ENCODE results near the gene MAP3K19.
"Not testable (repeated sequence)": the region's sequence is repeated elsewhere in the genome, so short reads cannot be mapped to it uniquely, and the experiment has no call there.

The MAP3K19 gene

GRCh38 chr2:134982603-134983002 is 64.6 kb downstream of the MAP3K19 start:
- Histone ChIP-seq H3K27ac (ENCODE audit: low read length) (no peak overlapping the region), H3K36me3 (ENCODE audit: control insufficient read depth, insufficient read depth, low read length) (no peaks in the 10 kb centered on the region), H3K27me3 (ENCODE audit: control insufficient read depth, insufficient read depth, low read length) (no peaks in the 10 kb centered on the region), H3K4me1 (ENCODE audit: control insufficient read depth, insufficient read depth, low read length) (no peaks in the 10 kb centered on the region), H3K9me3 (ENCODE audit: control insufficient read depth, insufficient read depth, low read length) (no peaks in the 10 kb centered on the region), H3K4me3 (ENCODE audit: low read length) (no peak overlapping the region)
- WGBS (ENCODE audit: insufficient coverage, insufficient read length), result no CpG with 5 or more reads among the region's 1 CpG
- no peak for DNase-seq (ENCODE audit: low read depth, low spot score)

- H3K4me3 ChIP-seq (ENCODE audit: low read length), result no peak overlapping the region
- H3K4me1 ChIP-seq (ENCODE audit: control insufficient read depth, insufficient read depth, low read length), result no peaks in the 10 kb centered on the region
- no peaks in the 10 kb centered on the region for H3K36me3 ChIP-seq (ENCODE audit: control insufficient read depth, insufficient read depth, low read length)
- H3K9me3 ChIP-seq (ENCODE audit: control insufficient read depth, insufficient read depth, low read length), result no peaks in the 10 kb centered on the region
- no peak overlapping the region for H3K27ac ChIP-seq (ENCODE audit: low read length)
- no peak for DNase-seq (ENCODE audit: low read depth, low spot score)
- H3K27me3 ChIP-seq (ENCODE audit: control insufficient read depth, insufficient read depth, low read length), result no peaks in the 10 kb centered on the region
- no CpG with 5 or more reads among the region's 7 CpGs for WGBS (ENCODE audit: insufficient coverage, insufficient read length)
Observed at GRCh38 chr2:134980639-134981038, 66.6 kb downstream of the MAP3K19 start.

GRCh38 chr2:134979221-134979620 is 68.0 kb downstream of the MAP3K19 start:
- Histone ChIP-seq H3K36me3 (ENCODE audit: control insufficient read depth, insufficient read depth, low read length) (no peaks in the 10 kb centered on the region), H3K27me3 (ENCODE audit: control insufficient read depth, insufficient read depth, low read length) (no peaks in the 10 kb centered on the region), H3K27ac (ENCODE audit: low read length) (no peak overlapping the region), H3K4me1 (ENCODE audit: control insufficient read depth, insufficient read depth, low read length) (no peaks in the 10 kb centered on the region), H3K4me3 (ENCODE audit: low read length) (no peak overlapping the region), H3K9me3 (ENCODE audit: control insufficient read depth, insufficient read depth, low read length) (no peaks in the 10 kb centered on the region)
- no CpG with 5 or more reads among the region's 4 CpGs for WGBS (ENCODE audit: insufficient coverage, insufficient read length)
- DNase-seq (ENCODE audit: low read depth, low spot score), result no peak

GRCh38 chr2:134977104-134977503 is 70.1 kb downstream of the MAP3K19 start:
- H3K9me3 ChIP-seq (ENCODE audit: control insufficient read depth, insufficient read depth, low read length); DNase-seq (ENCODE audit: low read depth, low spot score); H3K36me3 ChIP-seq (ENCODE audit: control insufficient read depth, insufficient read depth, low read length); H3K4me1 ChIP-seq (ENCODE audit: control insufficient read depth, insufficient read depth, low read length); H3K4me3 ChIP-seq (ENCODE audit: low read length); H3K27me3 ChIP-seq (ENCODE audit: control insufficient read depth, insufficient read depth, low read length); H3K27ac ChIP-seq (ENCODE audit: low read length): not testable (repeated sequence)
- no CpG with 5 or more reads among the region's 5 CpGs for WGBS (ENCODE audit: insufficient coverage, insufficient read length)

- Histone ChIP-seq H3K27me3 (ENCODE audit: control insufficient read depth, insufficient read depth, low read length) (no peaks in the 10 kb centered on the region), H3K9me3 (ENCODE audit: control insufficient read depth, insufficient read depth, low read length) (no peaks in the 10 kb centered on the region), H3K4me1 (ENCODE audit: control insufficient read depth, insufficient read depth, low read length) (no peaks in the 10 kb centered on the region), H3K27ac (ENCODE audit: low read length) (no peak overlapping the region), H3K4me3 (ENCODE audit: low read length) (no peak overlapping the region), H3K36me3 (ENCODE audit: control insufficient read depth, insufficient read depth, low read length) (no peaks in the 10 kb centered on the region)
- no peak for DNase-seq (ENCODE audit: low read depth, low spot score)
- WGBS (ENCODE audit: insufficient coverage, insufficient read length), result no CpG with 5 or more reads among the region's 3 CpGs
Observed at GRCh38 chr2:134976074-134976702, 71.1 kb downstream of the MAP3K19 start.

- DNase-seq (ENCODE audit: low read depth, low spot score), result no peak
- H3K4me3 ChIP-seq (ENCODE audit: low read length), result no peak overlapping the region
- no peaks in the 10 kb centered on the region for H3K36me3 ChIP-seq (ENCODE audit: control insufficient read depth, insufficient read depth, low read length)
- WGBS (ENCODE audit: insufficient coverage, insufficient read length), result no CpG with 5 or more reads among the region's 6 CpGs
- H3K9me3 ChIP-seq (ENCODE audit: control insufficient read depth, insufficient read depth, low read length), result no peaks in the 10 kb centered on the region
- H3K27ac ChIP-seq (ENCODE audit: low read length), result no peak overlapping the region
- H3K4me1 ChIP-seq (ENCODE audit: control insufficient read depth, insufficient read depth, low read length), result no peaks in the 10 kb centered on the region
- no peaks in the 10 kb centered on the region for H3K27me3 ChIP-seq (ENCODE audit: control insufficient read depth, insufficient read depth, low read length)
Observed at GRCh38 chr2:134975281-134976009, 71.8 kb downstream of the MAP3K19 start.

GRCh38 chr2:134973241-134974138 is 73.8 kb downstream of the MAP3K19 start:
- no peak for DNase-seq (ENCODE audit: low read depth, low spot score)
- Histone ChIP-seq H3K9me3 (ENCODE audit: control insufficient read depth, insufficient read depth, low read length) (no peaks in the 10 kb centered on the region; the same call in 1 of the 2 replicates), H3K36me3 (ENCODE audit: control insufficient read depth, insufficient read depth, low read length) (no peaks in the 10 kb centered on the region), H3K27me3 (ENCODE audit: control insufficient read depth, insufficient read depth, low read length) (no peaks in the 10 kb centered on the region), H3K27ac (ENCODE audit: low read length) (no peak overlapping the region), H3K4me1 (ENCODE audit: control insufficient read depth, insufficient read depth, low read length) (no peaks in the 10 kb centered on the region), H3K4me3 (ENCODE audit: low read length) (no peak overlapping the region)
- no CpG with 5 or more reads among the region's 2 CpGs for WGBS (ENCODE audit: insufficient coverage, insufficient read length)

GRCh38 chr2:134967166-134967565 is 80.1 kb downstream of the MAP3K19 start:
- not testable (repeated sequence) for H3K27ac ChIP-seq (ENCODE audit: low read length); H3K4me3 ChIP-seq (ENCODE audit: low read length)
- no CpG with 5 or more reads among the region's 10 CpGs for WGBS (ENCODE audit: insufficient coverage, insufficient read length)

GRCh38 chr2:134957477-134957876 is 89.8 kb downstream of the MAP3K19 start:
- WGBS (ENCODE audit: insufficient coverage, insufficient read length), result no CpG with 5 or more reads among the region's 5 CpGs
- DNase-seq (ENCODE audit: low read depth, low spot score), result no peak
- no peaks in the 10 kb centered on the region for H3K27me3 ChIP-seq (ENCODE audit: control insufficient read depth, insufficient read depth, low read length)
- H3K36me3 ChIP-seq (ENCODE audit: control insufficient read depth, insufficient read depth, low read length), result peaks cover 12% of the 10 kb centered on the region; the same call in 1 of the 2 replicates
- no peaks in the 10 kb centered on the region for H3K4me1 ChIP-seq (ENCODE audit: control insufficient read depth, insufficient read depth, low read length)
- no peak overlapping the region for H3K4me3 ChIP-seq (ENCODE audit: low read length)
- H3K9me3 ChIP-seq (ENCODE audit: control insufficient read depth, insufficient read depth, low read length), result no peaks in the 10 kb centered on the region
- H3K27ac ChIP-seq (ENCODE audit: low read length), result no peak overlapping the region

More at GRCh38 chr2:134967166-134967565, 80.1 kb downstream of the MAP3K19 start:
- H3K36me3 ChIP-seq (ENCODE audit: control insufficient read depth, insufficient read depth, low read length); H3K27me3 ChIP-seq (ENCODE audit: control insufficient read depth, insufficient read depth, low read length); DNase-seq (ENCODE audit: low read depth, low spot score); H3K4me1 ChIP-seq (ENCODE audit: control insufficient read depth, insufficient read depth, low read length); H3K9me3 ChIP-seq (ENCODE audit: control insufficient read depth, insufficient read depth, low read length): not testable (repeated sequence)

- no peaks in the 10 kb centered on the region for H3K9me3 ChIP-seq (ENCODE audit: control insufficient read depth, insufficient read depth, low read length)
- no peaks in the 10 kb centered on the region for H3K4me1 ChIP-seq (ENCODE audit: control insufficient read depth, insufficient read depth, low read length)
- no peak for DNase-seq (ENCODE audit: low read depth, low spot score)
- no CpG with 5 or more reads among the region's 1 CpG for WGBS (ENCODE audit: insufficient coverage, insufficient read length)
- H3K27ac ChIP-seq (ENCODE audit: low read length), result no peak overlapping the region
- no peak overlapping the region for H3K4me3 ChIP-seq (ENCODE audit: low read length)
- H3K36me3 ChIP-seq (ENCODE audit: control insufficient read depth, insufficient read depth, low read length), result peaks cover 12% of the 10 kb centered on the region; the same call in 1 of the 2 replicates
- H3K27me3 ChIP-seq (ENCODE audit: control insufficient read depth, insufficient read depth, low read length), result no peaks in the 10 kb centered on the region
Observed at GRCh38 chr2:134955744-134956143, 91.5 kb downstream of the MAP3K19 start.

All from iPS DF 6.9 (cell line).